ENCODE data around the gene UBE2I.

Gene UBE2I

GRCh38 chr16:1349351-1349750, 39.9 kb downstream of the UBE2I start:
- TF ChIP-seq ZFX (IDR thresholded peaks at IDR 0.05; ENCODE audit: borderline replicate concordance): no peak
- TF ChIP-seq CTCF (IDR thresholded peaks at IDR 0.05): no peak
- no peak overlapping the region for H3K27ac ChIP-seq

GRCh38 chr16:1349951-1350350, 40.5 kb downstream of the UBE2I start:
- H3K27ac ChIP-seq: no peak overlapping the region
- TF ChIP-seq ZFX (IDR thresholded peaks at IDR 0.05; ENCODE audit: borderline replicate concordance) (no peak), CTCF (IDR thresholded peaks at IDR 0.05) (no peak)

- H3K27ac ChIP-seq: peak overlapping the region; percentile 52; the same call in 1 of the 2 replicates
- no peak for TF ChIP-seq CTCF (IDR thresholded peaks at IDR 0.05)
- TF ChIP-seq ZFX (IDR thresholded peaks at IDR 0.05; ENCODE audit: borderline replicate concordance): no peak
These were observed 41.3 kb downstream of the UBE2I start for GRCh38 chr16:1350691-1351090.

- no peak for TF ChIP-seq CTCF (IDR thresholded peaks at IDR 0.05)
- H3K27ac ChIP-seq: peak overlapping the region; percentile 52
These were observed 41.8 kb downstream of the UBE2I start for GRCh38 chr16:1351215-1351581.

GRCh38 chr16:1351582-1352362, 42.3 kb downstream of the UBE2I start, which contains the start of the genes GNPTG and TSR3:
TSS of gene GNPTG (plus strand) at chr16:1351931. CDS start at chr16:1351966, 35 bp downstream.
TSS of gene TSR3 (minus strand) at chr16:1351878. CDS start at chr16:1351804, 74 bp downstream.
- H3K27ac ChIP-seq: peak within 1 kb of the TSS; percentile 52
- no peak for TF ChIP-seq CTCF (IDR thresholded peaks at IDR 0.05)
- TF ChIP-seq ZFX (IDR thresholded peaks at IDR 0.05; ENCODE audit: borderline replicate concordance): no peak

- TF ChIP-seq CTCF (IDR thresholded peaks at IDR 0.05): no peak
- no peak for TF ChIP-seq ZFX (IDR thresholded peaks at IDR 0.05; ENCODE audit: borderline replicate concordance)
These were observed 45.5 kb downstream of the UBE2I start for GRCh38 chr16:1354815-1355540.

GRCh38 chr16:1355591-1355990, 46.2 kb downstream of the UBE2I start:
- TF ChIP-seq ZFX (IDR thresholded peaks at IDR 0.05; ENCODE audit: borderline replicate concordance) (no peak), CTCF (IDR thresholded peaks at IDR 0.05) (no peak)
- no peak overlapping the region for H3K27ac ChIP-seq

More at GRCh38 chr16:1354815-1355540, 45.5 kb downstream of the UBE2I start:
- no peak overlapping the region for H3K27ac ChIP-seq
